Sigmoid colon (tissue), 7 donors: ENCODE measurements around the gene GPS1. TPM values are rescaled to one million over a fixed set of nuclear protein-coding genes. Genes with fewer than 3 reads are reported as not detected.

Experiments
- DNase-seq: peaks from one replicate; pipeline ENCODE4 v3.0.0-alpha.2; 2019
- H3K27ac ChIP-seq, 4 donors: fragments of 200-600 bp; sonication (generic); one replicate each; pipeline ENCODE4 v1.5.1; 2016 to 2019; ENCODE audit warnings: mild to moderate bottlenecking in 1 of 4
- H3K27me3 ChIP-seq, 3 donors: fragments of 200-600 bp; sonication (generic); one replicate each; pipeline ENCODE4 v1.5.1; 2019; ENCODE audit warnings: mild to moderate bottlenecking in 1 of 3
- H3K36me3 ChIP-seq, 4 donors: fragments of 200-600 bp; sonication (generic); one replicate each; pipeline ENCODE4 v1.5.1; 2016 to 2019
- H3K4me1 ChIP-seq, 4 donors: fragments of 200-600 bp; sonication (generic); one replicate each; pipeline ENCODE4 v1.5.1; 2017 to 2019
- H3K4me3 ChIP-seq, 4 donors: fragments of 200-600 bp; sonication (generic); one replicate each; pipeline ENCODE4 v1.5.1; 2017 to 2019; ENCODE audit warnings: mild to moderate bottlenecking in 2 of 4, moderate library complexity in 1 of 4
- H3K9me3 ChIP-seq, 4 donors: fragments of 200-600 bp in 3 of 4; sonication (generic) in 3 of 4; one replicate each; pipeline versions ENCODE4 v1.5.1 to v1.6.1; 2013 to 2019
- EP300 ChIP-seq, 4 donors: sonication (generic); formaldehyde crosslinking; IDR thresholded peaks; one replicate each; pipeline ENCODE4 v1.6.1; 2017; ENCODE audit warnings: antibody characterized with exemption in 4 of 4
- POLR2A ChIP-seq, 2 donors: fragments of 450-650 bp; IDR thresholded peaks; one replicate each; pipeline ENCODE4 v1.6.1; 2016; ENCODE audit warnings: antibody characterized with exemption in 2 of 2, mild to moderate bottlenecking in 2 of 2, moderate library complexity in 2 of 2
- POLR2AphosphoS5 ChIP-seq, 4 donors: sonication (generic); formaldehyde crosslinking; IDR thresholded peaks; one replicate each; pipeline ENCODE4 v1.6.1; 2017; ENCODE audit warnings: antibody characterized with exemption in 4 of 4
- WGBS, 2 donors: extraction: QIAGEN DNeasy Blood & Tissue Kit; methylation state at CpG; one replicate each; pipeline ENCODE4 v1.1.7; 2013; 5-methylcytosine and 5-hydroxymethylcytosine counted together
- intact Hi-C: fragments of 100-400 bp; cut with DNase I; formaldehyde crosslinking; loops from one replicate; pipeline ENCODE4 v1.15.1; 2023
- polyA plus RNA-seq, 3 donors: library from polyadenylated mRNA; stranded (reverse); fragments of 200-250 nt; gene quantifications; one replicate each; pipeline ENCODE4 v1.2.3, GENCODE V29; 2013
- total RNA-seq, 4 donors: library from RNA; depleted of rRNA; stranded (reverse); fragments of >200 nt; gene quantifications; one replicate each; pipeline ENCODE4 v1.1.0, GENCODE V29; 2016
- TF ChIP-seq, protein P1 (sequence below), 4 experiments: fragments of 450-650 bp in 3 of 4; fragments of 200-600 bp in 1 of 4; IDR thresholded peaks; one replicate each; pipeline ENCODE4 v1.5.1; 2016 to 2019; ENCODE audit warnings: antibody characterized with exemption in 4 of 4, mild to moderate bottlenecking in 3 of 4, moderate library complexity in 2 of 4
- donor health status: healthy with polysubstance abuse.
- donor health status: Bipolar disorder and iron deficiency.
- donor health status: healthy.

GPS1 gene
- total and polyA plus RNA-seq, 7 donors = 64.6 to 83.6 (median 69.1) TPM

DNA sequence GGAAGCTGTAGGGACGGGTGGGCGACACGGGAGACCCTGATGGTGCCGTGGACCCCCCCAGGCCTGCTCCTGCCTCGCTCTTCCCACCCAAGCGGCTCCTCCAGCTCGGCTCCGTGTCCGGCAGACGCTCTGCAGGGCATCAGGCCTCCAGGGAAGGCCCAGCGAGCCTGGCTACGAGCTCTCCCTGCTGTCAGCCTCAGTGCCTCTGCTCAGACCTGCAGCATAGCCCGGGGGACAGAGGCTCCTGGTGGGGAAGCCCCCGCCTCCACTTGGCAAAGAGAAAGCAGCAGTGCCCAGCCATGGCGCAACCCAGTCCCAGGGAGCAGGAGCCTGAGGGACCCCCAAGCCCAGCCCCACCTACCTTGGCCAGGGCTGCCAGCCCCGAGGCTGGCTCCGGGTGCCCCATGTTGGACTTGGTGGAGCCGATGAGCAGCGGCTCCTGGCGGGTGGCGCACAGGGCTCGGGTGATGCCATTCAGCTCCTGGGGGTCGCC, 40.4 kb downstream of the GPS1 start:
- TF ChIP-seq, protein P1, sequence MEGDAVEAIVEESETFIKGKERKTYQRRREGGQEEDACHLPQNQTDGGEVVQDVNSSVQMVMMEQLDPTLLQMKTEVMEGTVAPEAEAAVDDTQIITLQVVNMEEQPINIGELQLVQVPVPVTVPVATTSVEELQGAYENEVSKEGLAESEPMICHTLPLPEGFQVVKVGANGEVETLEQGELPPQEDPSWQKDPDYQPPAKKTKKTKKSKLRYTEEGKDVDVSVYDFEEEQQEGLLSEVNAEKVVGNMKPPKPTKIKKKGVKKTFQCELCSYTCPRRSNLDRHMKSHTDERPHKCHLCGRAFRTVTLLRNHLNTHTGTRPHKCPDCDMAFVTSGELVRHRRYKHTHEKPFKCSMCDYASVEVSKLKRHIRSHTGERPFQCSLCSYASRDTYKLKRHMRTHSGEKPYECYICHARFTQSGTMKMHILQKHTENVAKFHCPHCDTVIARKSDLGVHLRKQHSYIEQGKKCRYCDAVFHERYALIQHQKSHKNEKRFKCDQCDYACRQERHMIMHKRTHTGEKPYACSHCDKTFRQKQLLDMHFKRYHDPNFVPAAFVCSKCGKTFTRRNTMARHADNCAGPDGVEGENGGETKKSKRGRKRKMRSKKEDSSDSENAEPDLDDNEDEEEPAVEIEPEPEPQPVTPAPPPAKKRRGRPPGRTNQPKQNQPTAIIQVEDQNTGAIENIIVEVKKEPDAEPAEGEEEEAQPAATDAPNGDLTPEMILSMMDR (IDR thresholded peaks at IDR 0.05) = no peak
- TF ChIP-seq EP300 (IDR thresholded peaks at IDR 0.05) = no peak
- TF ChIP-seq POLR2A (IDR thresholded peaks at IDR 0.05) = no peak
- no peak for TF ChIP-seq POLR2AphosphoS5 (IDR thresholded peaks at IDR 0.05)
- Histone ChIP-seq H3K4me1 (peaks cover 0 to 15% (median 12%) of the 10 kb centered on the region in 4 donors), H3K27ac (no peak overlapping the region), H3K36me3 (peaks cover 75 to 90% (median 82%) of the 10 kb centered on the region in 4 donors), H3K27me3 (no peaks in the 10 kb centered on the region), H3K4me3 (no peak overlapping the region), H3K9me3 (no peaks in the 10 kb centered on the region)
- intact Hi-C loops = no loop called here
- WGBS, 2 donors = 94 to 96% methylated on average over 23 of the region's 23 CpGs
- DNase-seq = no peak

DNA sequence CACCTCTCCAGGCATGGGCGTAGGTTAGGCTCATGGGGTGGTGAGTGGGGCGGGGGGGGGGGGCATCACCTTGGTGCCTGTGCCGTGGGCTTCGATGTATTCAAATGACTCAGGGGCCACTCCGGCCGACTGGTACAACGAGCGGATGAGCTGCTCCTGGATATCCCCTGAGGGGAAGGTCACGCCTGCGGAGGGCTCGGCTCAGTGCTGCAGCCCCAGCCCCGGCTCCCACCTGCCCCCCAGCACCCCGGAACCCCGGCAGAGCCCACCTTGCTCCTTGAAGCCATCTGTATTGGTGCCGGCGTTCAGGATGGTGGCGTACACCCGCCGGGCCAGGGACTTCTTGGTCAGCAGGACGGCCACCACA, 40.9 kb downstream of the GPS1 start:
- WGBS, 2 donors = 96% methylated on average over 20 of the region's 20 CpGs
- DNase-seq = no peak
- H3K27ac ChIP-seq = no peak overlapping the region
- no peak overlapping the region for H3K4me3 ChIP-seq
- H3K36me3 ChIP-seq = peaks cover 71 to 85% (median 78%) of the 10 kb centered on the region in 4 donors
- TF ChIP-seq EP300 (IDR thresholded peaks at IDR 0.05) (no peak), POLR2AphosphoS5 (IDR thresholded peaks at IDR 0.05) (no peak), POLR2A (IDR thresholded peaks at IDR 0.05) (no peak)
- TF ChIP-seq, protein P1 (IDR thresholded peaks at IDR 0.05) = no peak
- no peaks in the 10 kb centered on the region for H3K27me3 ChIP-seq
- no peaks in the 10 kb centered on the region for H3K9me3 ChIP-seq
- H3K4me1 ChIP-seq = peaks cover 0 to 18% (median 16%) of the 10 kb centered on the region in 4 donors
- intact Hi-C loops = no loop called here

DNA sequence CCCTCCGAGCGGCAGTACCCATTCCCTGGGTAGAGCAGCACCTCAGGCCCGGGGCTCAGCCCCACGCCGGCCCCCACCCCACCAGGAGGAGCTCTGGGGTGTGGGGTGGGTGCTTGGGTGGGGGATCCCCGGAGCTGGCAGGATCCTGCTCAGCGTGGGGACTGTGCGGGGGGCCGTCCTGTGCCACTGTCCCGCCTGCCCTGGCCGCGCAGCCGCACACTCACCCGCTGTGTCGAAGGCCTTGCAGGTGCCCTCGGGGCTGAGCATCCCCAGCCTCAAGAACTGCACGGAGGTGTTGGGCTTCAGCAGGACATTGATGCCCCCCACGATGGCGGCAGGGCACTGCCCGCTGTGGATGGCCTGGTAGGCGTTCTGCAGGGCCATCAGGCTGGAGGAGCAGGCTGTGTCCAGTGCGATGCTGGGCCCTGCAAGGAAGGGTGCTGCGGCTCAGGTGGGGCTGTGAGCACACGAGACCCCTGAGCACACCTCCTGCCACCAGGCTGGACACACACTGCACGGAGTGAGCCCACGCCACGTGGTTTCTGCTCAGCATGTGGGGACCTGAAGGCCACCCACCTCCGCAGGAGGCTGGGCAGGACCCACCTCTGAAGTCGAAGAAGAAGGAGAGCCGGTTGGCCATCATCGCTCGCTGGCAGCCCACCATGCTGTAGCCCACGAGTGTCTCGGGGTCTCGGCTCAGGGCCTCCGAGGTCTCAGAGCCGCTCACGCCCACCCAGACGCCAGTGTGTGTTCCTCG, 41.5 kb downstream of the GPS1 start:
- peaks cover 0 to 18% (median 18%) of the 10 kb centered on the region in 4 donors for H3K4me1 ChIP-seq
- intact Hi-C loops = no loop called here
- peaks cover 65 to 80% (median 72%) of the 10 kb centered on the region in 4 donors for H3K36me3 ChIP-seq
- no peaks in the 10 kb centered on the region for H3K9me3 ChIP-seq
- DNase-seq = no peak
- no peak overlapping the region for H3K4me3 ChIP-seq
- no peaks in the 10 kb centered on the region for H3K27me3 ChIP-seq
- H3K27ac ChIP-seq = no peak overlapping the region
- WGBS, 2 donors = 96 to 97% methylated on average over 40 of the region's 40 CpGs
- TF ChIP-seq POLR2AphosphoS5 (IDR thresholded peaks at IDR 0.05) (no peak), EP300 (IDR thresholded peaks at IDR 0.05) (no peak)
- TF ChIP-seq, protein P1 (IDR thresholded peaks at IDR 0.05) = no peak

DNA sequence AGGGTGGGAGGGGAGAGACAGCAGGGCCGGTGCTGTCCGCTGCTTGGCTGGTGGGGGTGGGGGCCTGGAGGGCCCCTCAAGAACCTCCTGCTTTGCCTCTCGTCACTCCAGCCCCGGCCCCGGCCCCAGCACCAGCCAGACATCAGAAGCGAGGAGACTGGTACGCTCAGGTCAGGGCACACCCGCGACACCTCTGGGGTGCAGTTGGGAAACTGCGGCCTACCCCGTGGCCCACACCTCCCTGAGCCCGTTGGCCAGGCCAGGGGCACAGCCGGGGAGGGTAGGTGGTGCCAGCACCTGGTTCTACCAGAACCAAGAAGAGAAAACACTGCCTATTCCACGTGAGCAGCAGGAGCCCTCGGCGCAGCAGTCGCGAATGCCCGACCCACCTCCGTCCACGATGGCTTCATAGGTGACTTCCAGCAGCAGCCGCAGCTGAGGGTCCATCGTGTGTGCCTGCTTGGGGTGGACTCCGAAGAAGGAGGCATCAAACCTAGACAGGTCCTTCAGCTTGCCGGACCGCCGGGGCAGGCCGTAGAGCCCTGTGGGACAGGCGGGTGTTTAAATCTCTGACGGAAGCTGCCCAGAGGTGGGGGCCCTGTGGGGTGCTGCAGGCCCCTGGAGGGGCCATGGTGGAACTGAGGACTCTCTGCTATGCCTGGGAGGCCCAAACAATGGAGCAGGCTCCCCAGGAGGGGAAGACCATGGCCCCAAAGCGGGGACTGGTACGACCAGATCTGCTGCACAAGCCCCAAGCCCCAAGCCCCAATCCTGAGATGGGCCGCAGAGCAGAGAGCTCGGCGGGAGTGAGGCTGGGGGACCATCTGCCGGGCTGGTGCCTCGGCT, 43.5 kb downstream of the GPS1 start:
- WGBS, 2 donors = 92 to 94% methylated on average over 37 of the region's 37 CpGs
- no peak overlapping the region for H3K4me3 ChIP-seq

More for the DNA sequence above, 43.5 kb downstream of the GPS1 start:
- DNase-seq = no peak
- H3K36me3 ChIP-seq = peaks cover 45 to 60% (median 53%) of the 10 kb centered on the region in 4 donors
- peaks cover 0 to 31% (median 29%) of the 10 kb centered on the region in 4 donors for H3K4me1 ChIP-seq
- H3K27me3 ChIP-seq = no peaks in the 10 kb centered on the region
- H3K9me3 ChIP-seq = no peaks in the 10 kb centered on the region
- intact Hi-C loops = loop anchor here (5.0 kb wide), 1 partner anchor 223 kb away; the partner anchor contains the start of gene ARHGDIA
- no peak overlapping the region for H3K27ac ChIP-seq
- TF ChIP-seq, protein P1 (IDR thresholded peaks at IDR 0.05) = no peak
- no peak for TF ChIP-seq EP300 (IDR thresholded peaks at IDR 0.05)
- TF ChIP-seq POLR2A (IDR thresholded peaks at IDR 0.05) = no peak
- no peak for TF ChIP-seq POLR2AphosphoS5 (IDR thresholded peaks at IDR 0.05)
